K562 (cell line): Measurements from ENCODE around the gene CCDC174.

Experiments used
- ATF6 ChIP-seq: sonication (generic); formaldehyde crosslinking; IDR thresholded peaks from 2 replicates; pipeline ENCODE4 v1.4.0; 2020; ENCODE audit warnings: mild to moderate bottlenecking, missing genetic modification reagents
- CBX5 ChIP-seq: IDR thresholded peaks from 2 replicates; pipeline ENCODE4 v1.6.1; 2014; ENCODE audit warnings: low read depth, borderline replicate concordance
- CHD1 ChIP-seq: fragments of 200-600 bp; sonication (generic); IDR thresholded peaks from one replicate; pipeline ENCODE4 v1.6.1; 2012; ENCODE audit warnings: mild to moderate bottlenecking, moderate library complexity, low read length, inconsistent platforms
- CUX1 ChIP-seq: fragments of 200-800 bp; sonication (Bioruptor generic); IDR thresholded peaks from 2 replicates; pipeline ENCODE4 v1.6.1; 2016; ENCODE audit warnings: missing genetic modification characterization, missing compliant biosample characterization
- ETV5 ChIP-seq: sonication (generic); formaldehyde crosslinking; IDR thresholded peaks from 2 replicates; pipeline ENCODE4 v1.4.0; 2020; ENCODE audit warnings: low read depth, mild to moderate bottlenecking, missing genetic modification reagents
- FOXK2 ChIP-seq, 2 experiments: fragments of 450-650 bp; IDR thresholded peaks in 1 of 2; conservative IDR thresholded peaks in 1 of 2; 2 replicates each; pipeline ENCODE4 v1.6.1; 2016; ENCODE audit warnings: low read depth in 2 of 2, mild to moderate bottlenecking in 1 of 2
- MEIS2 ChIP-seq: fragments of 450-650 bp; IDR thresholded peaks from 2 replicates; pipeline ENCODE4 v1.6.1; 2014; ENCODE audit warnings: mild to moderate bottlenecking; ENCODE audit not compliant: partially characterized antibody
- TAF15 ChIP-seq: fragments of 200-400 bp; formaldehyde crosslinking; IDR thresholded peaks from 2 replicates; pipeline ENCODE4 v1.6.1; 2017; ENCODE audit warnings: mild to moderate bottlenecking, low read depth, low read length, moderate library complexity
- TEAD4 ChIP-seq, 2 experiments: sonication (generic) in 1 of 2; formaldehyde crosslinking in 1 of 2; IDR thresholded peaks; 2 replicates each; pipeline versions ENCODE4 v1.6.1 to v1.8.0; 2012 to 2022; ENCODE audit warnings: borderline replicate concordance in 1 of 2, inconsistent platforms in 1 of 2, low read length in 1 of 2, mild to moderate bottlenecking in 1 of 2, missing genetic modification reagents in 1 of 2
- ZNF79 ChIP-seq: fragments of 250-450 bp; sonication (Bioruptor Pico); IDR thresholded peaks from 2 replicates; pipeline ENCODE4 v1.4.0; 2020; ENCODE audit warnings: low read depth, mild to moderate bottlenecking, moderate library complexity

GRCh38 chr3:14620512-14620911 is 31.1 kb upstream of the CCDC174 start:
- no peak for TF ChIP-seq ZNF79 (CRISPR knock-in tag)
- no peak for TF ChIP-seq ATF6 (CRISPR knock-in tag)
- TF ChIP-seq TAF15: no peak
- no peak for TF ChIP-seq ETV5
- no peak for TF ChIP-seq FOXK2 (conservative IDR thresholded peaks at IDR 0.05 in 1 of 2, IDR thresholded peaks at IDR 0.05 in 1 of 2; ENCODE audit: low read depth in 2 of 2)
- no peak for TF ChIP-seq MEIS2
- no peak for TF ChIP-seq TEAD4 (IDR thresholded peaks at IDR 0.05; ENCODE audit: low read length)
- TF ChIP-seq TEAD4 (CRISPR knock-in tag; IDR thresholded peaks at IDR 0.05; ENCODE audit: borderline replicate concordance): no peak
- TF ChIP-seq CUX1 (CRISPR knock-in tag): no peak
- no peak for TF ChIP-seq CBX5
- TF ChIP-seq CHD1: no peak
